SK-N-SH (cell line): ENCODE data around the gene CAV3.

Source experiments
- CTCF ChIP-seq: fragments of 200-600 bp; sonication (generic); IDR thresholded peaks from 2 replicates; pipeline ENCODE4 v1.6.1; 2017; ENCODE audit warnings: antibody characterized with exemption, mild to moderate bottlenecking, moderate library complexity
- GABPA ChIP-seq: IDR thresholded peaks from 2 replicates; pipeline ENCODE4 v1.4.0; 2012; ENCODE audit warnings: low read depth, mild to moderate bottlenecking
- NFIC ChIP-seq: IDR thresholded peaks from 2 replicates; pipeline ENCODE4 v1.4.0; 2012; ENCODE audit warnings: borderline replicate concordance
- POLR2AphosphoS5 ChIP-seq: IDR thresholded peaks from 2 replicates; pipeline ENCODE4 v1.6.1; 2012; ENCODE audit warnings: low read depth, low read length
- TAF1 ChIP-seq: IDR thresholded peaks from 2 replicates; pipeline ENCODE4 v1.6.1; 2012; ENCODE audit warnings: low read depth, mild to moderate bottlenecking, low read length, moderate library complexity, borderline replicate concordance
- TEAD4 ChIP-seq: IDR thresholded peaks from 2 replicates; pipeline ENCODE4 v1.4.0; 2012; ENCODE audit warnings: mild to moderate bottlenecking, borderline replicate concordance; ENCODE audit not compliant: insufficient read depth

- no peak for TF ChIP-seq TEAD4
- TF ChIP-seq NFIC: no peak
- TF ChIP-seq TAF1: no peak
- no peak for TF ChIP-seq CTCF
- no peak for TF ChIP-seq POLR2AphosphoS5
- TF ChIP-seq GABPA: no peak
These were observed 30.9 kb downstream of the CAV3 start for GRCh38 chr3:8764528-8764927.
